Measurements from ENCODE around the gene ZNF22.

Gene ZNF22

DNA sequence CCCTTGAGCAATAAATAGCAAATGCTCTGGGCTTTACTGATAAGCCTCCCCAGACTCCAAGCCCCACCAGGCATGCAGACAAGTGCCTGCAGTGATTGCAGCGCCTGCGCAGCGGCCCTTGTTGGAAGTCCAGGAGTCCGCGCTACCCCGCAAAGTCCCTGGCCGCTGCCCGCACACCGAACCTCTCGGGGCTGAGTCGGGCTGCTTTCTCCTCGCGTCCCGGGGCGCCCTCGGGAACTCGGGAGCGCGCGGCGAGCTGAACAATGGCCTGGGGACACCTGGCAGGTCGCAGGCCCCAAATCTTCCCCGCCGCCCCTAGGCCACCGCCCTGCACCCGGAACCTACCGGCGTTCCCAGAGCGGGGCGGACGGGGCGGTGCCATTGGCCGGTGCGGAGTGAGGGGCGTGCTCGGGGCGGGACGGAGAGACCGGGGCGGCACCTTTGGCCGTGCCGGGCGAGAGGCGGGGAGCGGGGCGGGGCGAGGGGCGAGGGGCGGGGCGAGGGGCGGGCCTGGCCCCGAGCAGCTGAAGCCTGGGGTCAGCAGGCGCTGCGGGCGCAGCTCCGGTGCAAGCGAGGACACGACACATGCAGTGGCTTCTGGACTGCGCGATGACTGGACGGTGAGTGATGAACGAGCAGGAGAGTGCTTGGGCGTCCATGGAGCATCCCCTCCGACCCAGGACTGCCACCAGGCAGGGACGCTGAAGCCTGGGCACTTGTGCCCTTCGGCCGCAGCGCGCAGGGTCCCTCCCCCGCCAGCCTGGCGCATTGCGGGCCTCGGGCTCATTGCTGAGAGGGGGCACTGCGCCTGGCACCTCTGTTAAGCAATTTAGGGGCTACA lies 41.3 kb upstream of the ZNF22 start, which contains the start of gene RASSF4:
Gene RASSF4, plus strand, starts transcription at position 556 of the 841 bp plus-strand sequence. CDS start 10,401 bp downstream, outside the sequence.
- Histone ChIP-seq H3K27me3 (ENCODE audit: low read depth, low read length) (no peaks in the 10 kb centered on the region), H3K36me3 (ENCODE audit: control insufficient read depth in 1 of 2, insufficient read depth in 2 of 2, low read length in 2 of 2) (peaks cover 0 to 4% of the 10 kb centered on the region in 2 donors), H3K4me1 (ENCODE audit: control insufficient read depth in 1 of 2, insufficient read depth in 2 of 2, low read length in 2 of 2) (peaks cover 23 to 35% of the 10 kb centered on the region in 2 donors), H3K9me3 (ENCODE audit: control insufficient read depth in 1 of 2, low read length in 2 of 2) (no peaks in the 10 kb centered on the region), H3K27ac (ENCODE audit: low read length) (peak within 1 kb of the TSS; percentile 81), H3K4me3 (ENCODE audit: low read depth in 1 of 2, low read length in 2 of 2) (peak within 1 kb of the TSS; percentile 77 to 85)

DNA sequence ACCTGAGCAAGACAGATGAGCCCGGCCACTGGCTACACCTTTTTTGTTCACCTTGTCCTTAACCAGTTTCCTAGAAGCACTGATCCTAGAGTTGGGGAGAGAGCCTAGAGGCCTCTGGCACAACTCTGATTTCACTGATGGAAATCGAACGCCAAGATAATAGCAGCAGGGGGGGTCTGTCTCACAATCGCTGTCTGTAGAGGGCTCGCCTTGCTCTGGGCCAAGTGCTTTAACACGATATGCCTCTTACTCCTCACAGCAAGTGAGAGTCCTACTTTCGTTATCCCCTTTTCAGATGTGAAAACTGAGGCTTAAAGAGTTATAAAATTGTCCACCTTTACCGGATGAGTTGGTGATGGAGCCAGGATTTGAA lies 40.6 kb upstream of the ZNF22 start:
- peak overlapping the region; percentile 77 to 82 for H3K4me3 ChIP-seq (ENCODE audit: low read depth in 1 of 2, low read length in 2 of 2)
- peaks cover 0 to 4% of the 10 kb centered on the region in 2 donors for H3K36me3 ChIP-seq (ENCODE audit: control insufficient read depth in 1 of 2, insufficient read depth in 2 of 2, low read length in 2 of 2)
- H3K27me3 ChIP-seq (ENCODE audit: low read depth, low read length), result no peaks in the 10 kb centered on the region
- H3K9me3 ChIP-seq (ENCODE audit: control insufficient read depth in 1 of 2, low read length in 2 of 2), result no peaks in the 10 kb centered on the region
- H3K4me1 ChIP-seq (ENCODE audit: control insufficient read depth in 1 of 2, insufficient read depth in 2 of 2, low read length in 2 of 2), result peaks cover 29 to 41% of the 10 kb centered on the region in 2 donors
- H3K27ac ChIP-seq (ENCODE audit: low read length), result peak overlapping the region; percentile 70

GRCh38 chr10:44960482-44961229 lies 40.1 kb upstream of the ZNF22 start:
- H3K27ac ChIP-seq (ENCODE audit: low read length), result peak overlapping the region; percentile 70

DNA sequence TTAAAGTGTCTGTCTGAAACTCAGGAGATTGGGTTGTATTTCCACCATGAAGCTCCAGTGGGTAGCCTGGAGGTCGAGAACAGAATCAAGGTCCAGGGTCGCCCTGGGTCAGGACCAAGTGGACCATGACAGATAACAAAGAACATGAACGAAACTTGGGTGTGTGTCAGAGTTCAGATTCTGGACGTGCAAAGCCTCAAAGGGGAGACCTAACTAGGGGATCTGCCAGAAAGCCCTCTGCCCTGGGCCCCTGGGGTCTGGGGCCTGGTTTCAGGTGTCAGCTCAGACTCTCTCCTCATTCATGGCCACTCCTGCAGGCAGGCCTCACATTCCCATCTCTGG lies 39.5 kb upstream of the ZNF22 start:
- H3K4me1 ChIP-seq (ENCODE audit: control insufficient read depth in 1 of 2, insufficient read depth in 2 of 2, low read length in 2 of 2), result peaks cover 29 to 48% of the 10 kb centered on the region in 2 donors
- peak overlapping the region; percentile 27 for H3K27ac ChIP-seq (ENCODE audit: low read length)
- no peaks in the 10 kb centered on the region for H3K9me3 ChIP-seq (ENCODE audit: control insufficient read depth in 1 of 2, low read length in 2 of 2)
- H3K27me3 ChIP-seq (ENCODE audit: low read depth, low read length), result no peaks in the 10 kb centered on the region
- no peaks in the 10 kb centered on the region for H3K36me3 ChIP-seq (ENCODE audit: control insufficient read depth in 1 of 2, insufficient read depth in 2 of 2, low read length in 2 of 2)
- H3K4me3 ChIP-seq (ENCODE audit: low read depth in 1 of 2, low read length in 2 of 2), result peak overlapping the region; percentile 77 to 82

More at GRCh38 chr10:44960482-44961229, 40.1 kb upstream of the ZNF22 start:
- H3K9me3 ChIP-seq (ENCODE audit: control insufficient read depth in 1 of 2, low read length in 2 of 2), result no peaks in the 10 kb centered on the region
- H3K4me1 ChIP-seq (ENCODE audit: control insufficient read depth in 1 of 2, insufficient read depth in 2 of 2, low read length in 2 of 2), result peaks cover 29 to 44% of the 10 kb centered on the region in 2 donors
- no peaks in the 10 kb centered on the region for H3K27me3 ChIP-seq (ENCODE audit: low read depth, low read length)
- H3K36me3 ChIP-seq (ENCODE audit: control insufficient read depth in 1 of 2, insufficient read depth in 2 of 2, low read length in 2 of 2), result peaks cover 0 to 1% of the 10 kb centered on the region in 2 donors
- H3K4me3 ChIP-seq (ENCODE audit: low read depth in 1 of 2, low read length in 2 of 2), result peak overlapping the region; percentile 77 to 82

- peaks cover 29 to 54% of the 10 kb centered on the region in 2 donors for H3K4me1 ChIP-seq (ENCODE audit: control insufficient read depth in 1 of 2, insufficient read depth in 2 of 2, low read length in 2 of 2)
- H3K9me3 ChIP-seq (ENCODE audit: control insufficient read depth in 1 of 2, low read length in 2 of 2), result no peaks in the 10 kb centered on the region
- no peaks in the 10 kb centered on the region for H3K36me3 ChIP-seq (ENCODE audit: control insufficient read depth in 1 of 2, insufficient read depth in 2 of 2, low read length in 2 of 2)
- peak overlapping the region; percentile 27 for H3K27ac ChIP-seq (ENCODE audit: low read length)
- H3K4me3 ChIP-seq (ENCODE audit: low read depth in 1 of 2, low read length in 2 of 2), result peak overlapping the region; percentile 13 to 77
- H3K27me3 ChIP-seq (ENCODE audit: low read depth, low read length), result no peaks in the 10 kb centered on the region
These were observed 38.6 kb upstream of the ZNF22 start for GRCh38 chr10:44961931-44962750.

GRCh38 chr10:44962870-44963738 lies 37.6 kb upstream of the ZNF22 start:
- Histone ChIP-seq H3K4me1 (ENCODE audit: control insufficient read depth in 1 of 2, insufficient read depth in 2 of 2, low read length in 2 of 2) (peaks cover 27 to 56% of the 10 kb centered on the region in 2 donors), H3K4me3 (ENCODE audit: low read depth in 1 of 2, low read length in 2 of 2) (peak overlapping the region in 1 of 2 donors; percentile 13), H3K27me3 (ENCODE audit: low read depth, low read length) (no peaks in the 10 kb centered on the region), H3K36me3 (ENCODE audit: control insufficient read depth in 1 of 2, insufficient read depth in 2 of 2, low read length in 2 of 2) (no peaks in the 10 kb centered on the region), H3K27ac (ENCODE audit: low read length) (peak overlapping the region; percentile 64), H3K9me3 (ENCODE audit: control insufficient read depth in 1 of 2, low read length in 2 of 2) (no peaks in the 10 kb centered on the region)

GRCh38 chr10:44963772-44964633 lies 36.7 kb upstream of the ZNF22 start:
- Histone ChIP-seq H3K4me1 (ENCODE audit: control insufficient read depth in 1 of 2, insufficient read depth in 2 of 2, low read length in 2 of 2) (peaks cover 27 to 53% of the 10 kb centered on the region in 2 donors), H3K9me3 (ENCODE audit: control insufficient read depth in 1 of 2, low read length in 2 of 2) (no peaks in the 10 kb centered on the region), H3K27ac (ENCODE audit: low read length) (peak overlapping the region; percentile 64), H3K36me3 (ENCODE audit: control insufficient read depth in 1 of 2, insufficient read depth in 2 of 2, low read length in 2 of 2) (no peaks in the 10 kb centered on the region), H3K27me3 (ENCODE audit: low read depth, low read length) (no peaks in the 10 kb centered on the region), H3K4me3 (ENCODE audit: low read depth in 1 of 2, low read length in 2 of 2) (peak overlapping the region; percentile 2 to 13)

DNA sequence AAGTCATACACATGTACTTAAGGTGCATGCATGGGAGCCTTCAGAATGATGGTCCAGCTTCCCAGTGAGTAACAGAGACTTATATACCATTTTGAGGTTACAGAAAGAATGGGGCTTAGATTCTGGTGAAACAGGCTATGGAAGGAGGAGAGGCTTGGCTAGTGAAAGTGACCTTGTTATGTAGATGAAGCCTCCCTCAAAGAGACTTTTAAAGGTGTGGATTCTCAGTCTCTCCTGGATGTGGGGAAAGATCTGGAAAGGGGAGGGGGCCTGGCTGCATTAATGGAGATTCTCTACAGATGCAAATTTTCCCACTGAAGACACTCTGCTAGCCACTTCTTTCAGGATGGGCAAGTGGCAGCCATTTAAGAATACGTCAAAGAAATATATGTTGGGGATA lies 35.6 kb upstream of the ZNF22 start:
- H3K4me1 ChIP-seq (ENCODE audit: control insufficient read depth in 1 of 2, insufficient read depth in 2 of 2, low read length in 2 of 2), result peaks cover 30 to 53% of the 10 kb centered on the region in 2 donors
- H3K9me3 ChIP-seq (ENCODE audit: control insufficient read depth in 1 of 2, low read length in 2 of 2), result no peaks in the 10 kb centered on the region
- H3K27me3 ChIP-seq (ENCODE audit: low read depth, low read length), result no peaks in the 10 kb centered on the region
- no peak overlapping the region for H3K4me3 ChIP-seq (ENCODE audit: low read depth in 1 of 2, low read length in 2 of 2)
- peak overlapping the region; percentile 24 for H3K27ac ChIP-seq (ENCODE audit: low read length)
- H3K36me3 ChIP-seq (ENCODE audit: control insufficient read depth in 1 of 2, insufficient read depth in 2 of 2, low read length in 2 of 2), result peaks cover 2 to 6% of the 10 kb centered on the region in 2 donors

DNA sequence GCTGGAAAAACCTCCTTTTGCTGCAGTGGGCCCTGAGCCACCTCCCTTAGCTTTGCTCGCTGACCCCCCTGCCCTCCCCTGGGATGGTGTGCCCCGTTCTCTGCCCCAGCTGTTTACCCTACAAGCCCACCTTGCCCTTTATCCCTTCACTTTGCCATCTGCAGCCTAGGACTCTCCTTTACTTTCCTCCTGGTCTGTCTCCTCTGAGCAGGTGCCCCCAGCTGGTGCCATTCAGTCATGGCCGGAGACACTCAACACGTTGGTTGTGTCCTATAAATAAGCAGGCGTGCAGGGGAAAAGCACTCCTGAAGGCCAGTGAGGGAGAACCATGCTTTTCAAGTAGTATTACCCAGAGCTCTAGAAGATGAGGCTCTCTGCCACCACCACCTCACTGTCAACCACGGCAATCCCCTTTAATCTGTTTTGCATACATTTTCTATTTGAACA lies 35.0 kb upstream of the ZNF22 start:
- Histone ChIP-seq H3K27me3 (ENCODE audit: low read depth, low read length) (no peaks in the 10 kb centered on the region), H3K9me3 (ENCODE audit: control insufficient read depth in 1 of 2, low read length in 2 of 2) (no peaks in the 10 kb centered on the region), H3K4me3 (ENCODE audit: low read depth in 1 of 2, low read length in 2 of 2) (no peak overlapping the region), H3K4me1 (ENCODE audit: control insufficient read depth in 1 of 2, insufficient read depth in 2 of 2, low read length in 2 of 2) (peaks cover 27 to 49% of the 10 kb centered on the region in 2 donors), H3K36me3 (ENCODE audit: control insufficient read depth in 1 of 2, insufficient read depth in 2 of 2, low read length in 2 of 2) (peaks cover 7 to 8% of the 10 kb centered on the region in 2 donors), H3K27ac (ENCODE audit: low read length) (no peak overlapping the region)

All from muscle layer of duodenum (tissue), 2 donors.